Coronary artery (tissue), 2 donors: ENCODE data around the gene UGGT1.

ENCODE experiments used
- DNase-seq: peaks from one replicate; pipeline ENCODE4 v3.0.0-alpha.2; 2017; ENCODE audit warnings: low spot score
- H3K27ac ChIP-seq, 2 donors: fragments of 200-600 bp; sonication (generic); one replicate each; pipeline ENCODE4 v1.5.1; 2016 to 2019
- H3K4me3 ChIP-seq: fragments of 200-600 bp; sonication (generic); 2 replicates; pipeline ENCODE4 v1.5.1; 2016; ENCODE audit warnings: mild to moderate bottlenecking, moderate library complexity
- CTCF ChIP-seq: fragments of 200-600 bp; sonication (generic); IDR thresholded peaks from one replicate; pipeline ENCODE4 v1.5.1; 2019; ENCODE audit warnings: antibody characterized with exemption

The UGGT1 gene

GRCh38 chr2:128057334-128057733 lies 33.7 kb upstream of the UGGT1 start:
- Histone ChIP-seq H3K27ac (no peak overlapping the region), H3K4me3 (no peak overlapping the region)
- DNase-seq = no peak
- TF ChIP-seq CTCF = no peak

- H3K4me3 ChIP-seq = no peak overlapping the region
- TF ChIP-seq CTCF = no peak
- DNase-seq = no peak
- no peak overlapping the region for H3K27ac ChIP-seq
Measured at GRCh38 chr2:128058114-128058513, 32.9 kb upstream of the UGGT1 start.

GRCh38 chr2:128062571-128062970 lies 28.4 kb upstream of the UGGT1 start:
- no peak for TF ChIP-seq CTCF
- H3K4me3 ChIP-seq = no peak overlapping the region
- no peak overlapping the region for H3K27ac ChIP-seq
- no peak for DNase-seq

- Histone ChIP-seq H3K27ac (no peak overlapping the region), H3K4me3 (no peak overlapping the region)
- no peak for TF ChIP-seq CTCF
- no peak for DNase-seq
Measured at GRCh38 chr2:128064353-128064752, 26.6 kb upstream of the UGGT1 start.

- no peak for TF ChIP-seq CTCF
- DNase-seq = no peak
- H3K4me3 ChIP-seq = no peak overlapping the region
- no peak overlapping the region for H3K27ac ChIP-seq
Measured at GRCh38 chr2:128069769-128070168, 21.2 kb upstream of the UGGT1 start.

GRCh38 chr2:128073278-128073677 lies 17.7 kb upstream of the UGGT1 start:
- H3K4me3 ChIP-seq = no peak overlapping the region
- no peak for TF ChIP-seq CTCF

GRCh38 chr2:128076461-128077106 lies 14.4 kb upstream of the UGGT1 start:
- Histone ChIP-seq H3K4me3 (no peak overlapping the region), H3K27ac (no peak overlapping the region)
- no peak for TF ChIP-seq CTCF
- DNase-seq = no peak

More at GRCh38 chr2:128073278-128073677, 17.7 kb upstream of the UGGT1 start:
- H3K27ac ChIP-seq = no peak overlapping the region
- no peak for DNase-seq
